GM21360 (cell line): Measurements from ENCODE around the gene UBE2Q2.
"Not testable (repeated sequence)": the region's sequence is repeated elsewhere in the genome, so short reads cannot be mapped to it uniquely, and the experiment has no call there.

ENCODE experiments used
- ATAC-seq: cut with Tn5 transposase; IDR thresholded peaks from one replicate; pipeline ENCODE4 v1.9.1; 2021; ENCODE audit warnings: mild to moderate bottlenecking, moderate library complexity; ENCODE audit not compliant: unreplicated experiment

UBE2Q2 gene

GRCh38 chr15:75864213-75865059 lies 21.2 kb downstream of the UBE2Q2 start:
- ATAC-seq, result no peak

GRCh38 chr15:75866045-75866444 lies 22.8 kb downstream of the UBE2Q2 start:
- ATAC-seq, result not testable (repeated sequence)

- no peak for ATAC-seq
These were observed 23.7 kb downstream of the UBE2Q2 start for GRCh38 chr15:75866916-75867315.

GRCh38 chr15:75867449-75867848 lies 24.2 kb downstream of the UBE2Q2 start:
- no peak for ATAC-seq

GRCh38 chr15:75868019-75868418 lies 24.8 kb downstream of the UBE2Q2 start:
- no peak for ATAC-seq

GRCh38 chr15:75869446-75869845 lies 26.2 kb downstream of the UBE2Q2 start:
- ATAC-seq, result no peak

GRCh38 chr15:75871589-75871988 lies 28.3 kb downstream of the UBE2Q2 start:
- not testable (repeated sequence) for ATAC-seq

GRCh38 chr15:75872403-75872990 lies 29.2 kb downstream of the UBE2Q2 start:
- no peak for ATAC-seq

- ATAC-seq, result no peak
These were observed 40.8 kb downstream of the UBE2Q2 start for GRCh38 chr15:75884041-75884440.

GRCh38 chr15:75887178-75887577 lies 43.9 kb downstream of the UBE2Q2 start:
- ATAC-seq, result no peak

GRCh38 chr15:75891895-75892294 lies 48.6 kb downstream of the UBE2Q2 start:
- ATAC-seq, result no peak

- no peak for ATAC-seq
These were observed 52.5 kb downstream of the UBE2Q2 start for GRCh38 chr15:75895731-75896130.

- ATAC-seq, result no peak
These were observed 57.3 kb downstream of the UBE2Q2 start for GRCh38 chr15:75900577-75900976.

GRCh38 chr15:75902129-75902557 lies 58.9 kb downstream of the UBE2Q2 start:
- no peak for ATAC-seq

GRCh38 chr15:75903331-75904239 lies 60.3 kb downstream of the UBE2Q2 start, which contains the start of gene FBXO22:
Gene FBXO22 (plus strand): TSS chr15:75903878. CDS start chr15:75903964, 86 bp downstream.
- ATAC-seq, result peak; percentile 90

GRCh38 chr15:75905231-75905630 lies 62.0 kb downstream of the UBE2Q2 start:
- ATAC-seq, result no peak

GRCh38 chr15:75910355-75910754 lies 67.1 kb downstream of the UBE2Q2 start:
- not testable (repeated sequence) for ATAC-seq

- ATAC-seq, result no peak
These were observed 73.7 kb downstream of the UBE2Q2 start for GRCh38 chr15:75916978-75917377.

GRCh38 chr15:75918135-75918534 lies 74.9 kb downstream of the UBE2Q2 start:
- ATAC-seq, result no peak

- no peak for ATAC-seq
These were observed 76.8 kb downstream of the UBE2Q2 start for GRCh38 chr15:75920079-75920478.
